Right kidney (tissue), 1 donor: ENCODE measurements around the gene NHERF2.

ENCODE experiments used
- DNase-seq: peaks from one replicate; pipeline ENCODE4 v3.0.0-alpha.2; 2016

NHERF2 gene

DNA sequence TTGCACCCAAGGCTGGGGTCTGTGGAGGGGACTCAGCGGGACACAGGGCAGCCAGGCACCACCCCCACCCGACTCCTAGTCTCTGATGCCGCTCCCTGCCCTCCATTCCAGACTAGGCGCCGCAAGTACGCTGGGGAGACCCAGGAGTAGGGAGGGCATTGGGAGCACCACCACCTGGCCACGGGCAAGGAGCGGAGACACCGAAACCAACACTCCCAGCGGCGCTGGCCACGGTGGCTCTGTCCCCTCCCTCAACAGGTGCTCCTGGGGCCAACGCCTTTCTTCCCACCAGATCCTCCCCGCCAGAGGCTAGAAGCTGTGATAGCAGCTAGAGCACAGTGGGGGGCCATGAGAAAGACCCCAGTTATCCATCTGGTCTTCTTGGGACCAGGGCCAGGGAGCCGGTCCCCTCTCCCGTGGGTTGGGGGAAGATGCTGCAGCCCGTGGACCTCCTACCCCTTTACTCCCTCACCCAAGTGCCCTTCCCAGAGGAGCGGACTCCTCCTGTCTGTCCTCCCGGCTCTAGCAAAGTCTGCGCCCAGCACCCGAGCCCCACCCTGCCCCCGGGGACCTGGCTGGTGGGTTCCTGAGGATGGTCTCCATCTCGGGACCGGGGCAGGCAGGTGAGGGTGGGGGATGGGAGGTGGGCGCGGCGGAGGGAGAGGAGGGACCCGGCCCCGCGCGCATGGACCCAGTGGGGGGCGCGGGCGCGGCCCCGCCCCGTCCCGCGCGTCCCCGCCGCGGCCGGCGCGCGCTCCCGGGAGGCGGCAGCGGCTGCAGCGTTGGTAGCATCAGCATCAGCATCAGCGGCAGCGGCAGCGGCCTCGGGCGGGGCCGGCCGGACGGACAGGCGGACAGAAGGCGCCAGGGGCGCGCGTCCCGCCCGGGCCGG, 37.2 kb upstream of the NHERF2 start, which contains the start of gene SYNGR3:
Gene SYNGR3, plus strand, starts transcription at position 762 of the 892 bp plus-strand sequence. CDS start 133 bp downstream, outside the sequence.
- no peak for DNase-seq

DNA sequence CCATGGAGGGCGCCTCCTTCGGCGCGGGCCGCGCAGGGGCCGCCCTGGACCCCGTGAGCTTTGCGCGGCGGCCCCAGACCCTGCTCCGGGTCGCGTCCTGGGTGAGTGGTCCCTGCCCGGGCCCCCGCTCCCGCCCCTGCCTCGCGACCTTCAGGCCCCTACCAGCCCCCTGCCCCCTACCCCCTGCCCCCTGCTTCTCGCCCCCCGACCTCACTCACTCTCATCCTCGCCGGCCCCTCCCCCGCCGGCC, 36.7 kb upstream of the NHERF2 start:
- no peak for DNase-seq

DNA sequence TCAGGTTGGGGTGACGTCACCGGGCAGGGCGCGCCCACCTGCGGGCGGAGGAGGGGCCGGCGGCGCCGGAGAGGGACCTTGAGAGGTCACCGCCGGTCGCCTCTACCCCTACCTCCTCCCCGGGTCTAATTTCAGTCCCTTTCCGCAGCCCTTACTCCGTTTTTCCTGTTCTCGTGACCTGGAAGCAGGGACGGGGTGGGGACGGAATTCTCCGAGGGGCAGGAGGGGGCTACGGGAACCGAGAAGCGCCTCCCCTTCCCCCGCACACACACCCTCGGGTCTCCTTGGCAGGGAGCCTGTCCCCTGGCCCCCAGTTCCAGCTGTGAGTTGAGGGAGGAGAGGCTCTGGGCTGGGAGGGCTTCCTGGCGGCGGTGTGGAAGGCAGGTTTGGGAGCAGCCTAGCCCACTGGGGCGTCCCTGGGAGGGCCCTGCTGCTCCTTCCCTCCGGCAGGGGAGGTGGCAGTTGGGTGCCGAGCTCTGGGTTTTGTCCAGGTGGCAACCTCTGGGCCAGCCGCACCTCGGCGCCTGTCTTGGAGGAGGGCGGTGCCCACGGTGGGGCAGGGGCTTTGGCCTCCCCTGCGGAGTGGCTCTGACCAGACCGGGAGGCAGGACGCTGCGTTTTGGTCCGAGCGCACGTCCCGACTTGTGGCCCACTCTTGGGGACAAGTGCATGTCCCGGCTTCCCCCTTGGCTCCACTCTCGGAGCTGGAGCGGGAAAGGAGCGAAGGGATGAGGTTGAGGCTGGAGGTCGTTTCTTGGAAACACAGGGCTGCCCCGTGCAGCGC, 36.2 kb upstream of the NHERF2 start:
- DNase-seq = peak; percentile 56

DNA sequence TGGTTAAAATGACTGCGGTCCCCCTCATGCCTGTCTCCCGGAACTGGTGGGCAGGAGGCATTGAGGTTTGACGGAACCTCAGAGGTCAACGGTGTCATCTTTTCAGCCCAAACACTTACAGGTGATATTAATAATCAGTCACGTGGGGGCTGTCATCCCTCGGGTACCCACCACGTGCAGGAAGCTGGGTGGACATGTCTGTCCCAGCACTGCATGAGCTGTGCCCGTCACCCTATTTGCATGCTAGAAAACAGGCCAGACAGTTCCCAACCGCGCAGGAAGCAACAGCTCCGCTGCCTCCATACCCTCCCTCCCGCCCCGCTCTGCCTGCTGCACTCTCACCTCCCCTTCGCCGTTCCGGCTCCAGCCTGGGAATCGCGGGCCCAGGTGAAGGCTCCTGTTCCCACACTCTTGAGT, 35.6 kb upstream of the NHERF2 start:
- DNase-seq = peak; percentile 48

DNA sequence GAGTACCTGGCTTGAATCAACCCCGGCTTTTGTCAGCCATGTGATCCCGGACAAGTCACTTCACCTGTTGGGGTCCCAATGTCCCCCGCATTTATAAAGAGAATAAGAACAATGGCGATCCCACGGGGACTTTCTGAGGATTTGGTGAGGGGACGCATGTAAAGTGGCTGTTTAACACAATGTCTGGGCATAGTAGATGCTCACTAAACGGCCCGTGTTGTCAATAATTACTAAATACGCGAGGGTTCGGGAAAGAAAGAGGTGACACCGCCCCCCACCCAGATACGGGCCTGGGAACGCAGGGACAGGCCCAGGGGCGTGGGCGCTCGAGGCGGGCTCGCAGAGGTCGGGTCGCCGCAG, 35.1 kb upstream of the NHERF2 start:
- no peak for DNase-seq

DNA sequence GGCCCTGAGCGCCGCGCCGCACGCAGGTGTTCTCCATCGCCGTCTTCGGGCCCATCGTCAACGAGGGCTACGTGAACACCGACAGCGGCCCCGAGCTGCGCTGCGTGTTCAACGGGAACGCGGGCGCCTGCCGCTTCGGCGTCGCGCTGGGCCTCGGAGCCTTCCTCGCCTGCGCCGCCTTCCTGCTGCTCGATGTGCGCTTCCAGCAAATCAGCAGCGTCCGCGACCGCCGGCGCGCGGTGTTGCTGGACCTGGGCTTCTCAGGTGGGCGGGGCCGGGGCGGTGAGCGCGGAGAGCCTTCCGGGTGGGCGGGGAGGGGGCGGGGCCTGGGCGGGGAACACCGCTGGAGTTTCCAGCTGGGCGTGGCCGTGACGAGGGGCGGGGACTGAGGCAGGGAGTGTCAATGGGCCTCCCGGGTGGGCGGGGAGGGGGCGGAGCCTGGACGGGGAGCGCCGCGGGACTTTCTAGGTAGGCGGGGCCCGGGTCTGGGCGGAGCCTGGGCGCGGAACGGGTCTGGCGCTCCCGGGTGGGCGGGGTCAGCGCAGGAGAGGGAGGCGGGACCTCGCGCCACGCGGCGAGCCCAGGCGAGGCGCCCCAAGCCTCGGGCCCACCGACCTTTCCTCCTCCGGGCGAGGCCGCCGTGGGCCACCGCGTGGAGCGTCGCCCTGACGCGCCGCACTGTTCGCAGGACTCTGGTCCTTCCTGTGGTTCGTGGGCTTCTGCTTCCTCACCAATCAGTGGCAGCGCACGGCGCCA, 34.6 kb upstream of the NHERF2 start:
- DNase-seq = peak; percentile 78

DNA sequence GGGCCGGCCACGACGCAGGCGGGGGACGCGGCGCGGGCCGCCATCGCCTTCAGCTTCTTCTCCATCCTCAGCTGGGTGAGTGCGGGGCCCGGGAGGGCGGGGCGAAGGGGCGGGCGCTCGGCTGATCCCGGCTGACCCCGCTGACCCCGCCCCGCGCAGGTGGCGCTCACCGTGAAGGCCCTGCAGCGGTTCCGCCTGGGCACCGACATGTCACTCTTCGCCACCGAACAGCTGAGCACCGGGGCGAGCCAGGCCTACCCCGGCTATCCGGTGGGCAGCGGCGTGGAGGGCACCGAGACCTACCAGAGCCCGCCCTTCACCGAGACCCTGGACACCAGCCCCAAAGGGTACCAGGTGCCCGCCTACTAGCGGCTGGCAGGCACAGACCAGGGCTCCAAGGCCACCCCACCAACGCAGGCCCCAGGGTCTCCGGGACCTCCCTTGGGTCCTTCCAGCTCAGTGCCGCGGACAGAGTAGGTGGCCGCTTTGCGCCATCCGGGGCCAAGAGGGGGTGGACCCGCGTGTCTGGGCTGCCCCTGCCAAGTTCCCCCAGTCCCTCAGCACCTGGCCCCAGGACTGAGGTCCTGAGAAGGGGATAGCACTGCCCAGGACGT, 33.9 kb upstream of the NHERF2 start:
- DNase-seq = peak; percentile 35

DNA sequence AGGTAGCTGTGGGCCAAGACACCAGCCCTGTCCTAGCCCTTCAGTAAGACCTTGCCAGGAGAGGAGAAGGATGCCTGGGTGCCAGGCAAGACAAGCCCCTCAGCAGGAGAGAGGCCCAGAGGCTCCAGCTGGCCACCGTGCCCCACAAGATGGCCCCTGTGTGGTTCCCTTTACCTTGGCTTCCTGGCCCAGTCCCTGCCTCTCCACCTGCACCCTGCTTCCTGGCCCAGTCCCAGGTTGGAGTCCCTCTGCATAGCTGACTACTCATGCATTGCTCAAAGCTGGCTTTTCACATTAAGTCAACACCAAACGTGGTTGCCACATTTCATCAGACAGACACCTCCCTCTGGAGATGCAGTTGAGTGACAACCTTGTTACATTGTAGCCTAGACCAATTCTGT, 33.0 kb upstream of the NHERF2 start:
- DNase-seq = peak; percentile 25

DNA sequence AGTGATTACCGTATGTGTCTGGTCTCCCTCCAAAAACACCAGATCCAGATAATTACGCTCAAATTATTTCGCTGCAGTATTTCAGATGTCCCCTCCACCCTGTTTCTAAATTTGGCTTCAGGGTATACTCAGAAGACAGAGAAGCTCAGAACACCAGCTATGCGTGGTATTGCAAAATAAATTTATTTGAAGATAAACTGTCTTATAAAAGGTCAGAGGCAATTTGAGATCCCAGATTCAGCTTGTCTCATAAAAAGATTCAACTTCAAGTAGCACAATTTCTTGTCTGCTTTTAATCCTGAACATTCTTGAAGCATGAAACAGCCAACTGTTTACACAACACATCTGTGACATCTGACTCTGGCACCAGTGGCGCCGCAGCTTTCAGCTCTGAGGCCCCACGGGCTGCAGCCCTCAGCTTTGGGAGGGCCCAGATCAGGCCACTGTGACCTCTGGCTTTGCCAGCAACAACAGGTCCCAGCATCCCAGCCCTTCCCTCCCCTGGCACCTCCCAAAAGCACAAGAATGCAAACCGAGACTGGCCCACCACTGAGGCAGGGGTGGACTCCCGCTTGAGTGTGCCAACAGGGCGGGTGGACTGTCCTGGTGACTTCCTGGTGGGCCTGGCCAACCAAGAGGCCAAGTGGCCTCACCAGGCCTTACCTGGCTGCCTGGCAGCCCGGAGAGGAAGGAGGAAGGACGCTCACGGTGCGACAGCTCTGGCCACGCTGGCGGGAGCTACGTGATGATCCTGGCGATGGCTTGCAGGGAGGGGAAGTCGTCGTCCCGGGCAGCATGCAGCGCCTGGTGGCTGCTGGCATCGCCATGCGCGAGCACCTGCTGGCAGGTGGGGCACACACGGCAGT, 29.0 kb upstream of the NHERF2 start:
- no peak for DNase-seq

DNA sequence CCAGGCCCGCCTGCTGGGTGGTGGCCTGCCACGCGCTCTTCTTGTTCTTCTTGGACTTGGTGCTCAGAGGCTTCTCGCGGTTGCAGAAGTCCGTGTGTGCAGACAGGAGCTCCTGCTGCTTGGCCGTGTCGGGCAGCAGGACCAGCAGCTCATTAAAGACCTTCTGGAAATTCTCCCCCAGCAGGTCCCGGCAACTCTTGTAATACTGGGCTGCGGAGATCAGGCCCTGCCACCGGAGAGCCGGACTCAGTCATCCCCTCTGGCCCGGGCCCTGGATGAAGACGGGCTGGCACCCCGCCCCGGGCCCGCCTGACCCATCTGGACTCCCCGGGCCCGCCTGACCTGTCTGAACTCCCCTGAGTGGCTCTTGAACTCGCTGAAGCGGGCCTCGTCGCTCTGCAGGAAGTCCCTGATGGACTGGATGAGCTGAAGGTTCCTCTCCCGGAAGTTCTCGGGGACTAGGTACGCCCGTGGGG, 28.3 kb upstream of the NHERF2 start:
- DNase-seq = no peak

DNA sequence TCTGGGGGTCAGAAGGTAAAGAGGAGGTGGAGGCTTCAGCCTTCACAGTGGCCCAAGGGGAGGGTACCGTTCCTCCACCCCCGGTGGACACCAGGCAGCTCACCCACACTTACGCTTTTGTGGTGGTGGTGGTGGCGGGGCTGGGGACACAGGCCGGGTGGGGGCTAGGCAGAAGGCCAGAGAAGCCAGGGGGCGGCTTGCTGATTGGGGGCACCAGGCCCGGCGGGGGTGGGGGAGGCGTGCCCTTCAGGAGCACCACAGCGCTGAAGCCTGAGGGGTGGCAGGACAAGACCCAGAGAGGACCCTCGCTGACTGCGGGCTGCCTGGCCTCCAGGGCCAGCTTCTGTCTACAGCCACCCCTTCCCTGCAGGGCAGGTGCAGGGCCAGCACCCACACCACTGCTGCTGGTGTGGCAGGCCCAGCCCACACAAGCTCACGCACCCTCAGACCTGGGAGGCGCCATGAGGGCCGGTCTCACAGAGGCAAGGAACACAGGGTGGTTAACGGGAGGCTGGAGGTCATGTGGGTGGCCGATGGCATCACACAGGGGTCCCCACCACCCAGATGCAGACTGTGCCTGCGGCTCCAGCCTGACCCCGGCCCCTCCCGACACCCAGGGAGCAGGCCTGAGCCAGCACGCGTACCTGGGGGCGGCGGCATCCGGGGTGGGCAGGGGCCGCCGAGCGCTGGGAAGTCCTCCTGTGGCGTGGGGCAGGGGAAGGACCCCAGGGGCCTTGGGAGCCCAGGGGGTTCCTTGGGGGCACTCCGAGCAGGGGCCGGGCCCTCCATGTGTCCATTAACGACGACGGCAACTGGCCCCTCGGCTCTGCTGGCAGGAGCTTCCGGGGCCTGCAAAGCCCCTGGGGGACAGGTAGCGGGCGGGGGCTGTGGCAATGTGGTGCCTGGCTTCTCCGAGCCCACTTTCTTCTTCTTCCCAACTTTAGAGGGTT, 27.6 kb upstream of the NHERF2 start:
- no peak for DNase-seq

DNA sequence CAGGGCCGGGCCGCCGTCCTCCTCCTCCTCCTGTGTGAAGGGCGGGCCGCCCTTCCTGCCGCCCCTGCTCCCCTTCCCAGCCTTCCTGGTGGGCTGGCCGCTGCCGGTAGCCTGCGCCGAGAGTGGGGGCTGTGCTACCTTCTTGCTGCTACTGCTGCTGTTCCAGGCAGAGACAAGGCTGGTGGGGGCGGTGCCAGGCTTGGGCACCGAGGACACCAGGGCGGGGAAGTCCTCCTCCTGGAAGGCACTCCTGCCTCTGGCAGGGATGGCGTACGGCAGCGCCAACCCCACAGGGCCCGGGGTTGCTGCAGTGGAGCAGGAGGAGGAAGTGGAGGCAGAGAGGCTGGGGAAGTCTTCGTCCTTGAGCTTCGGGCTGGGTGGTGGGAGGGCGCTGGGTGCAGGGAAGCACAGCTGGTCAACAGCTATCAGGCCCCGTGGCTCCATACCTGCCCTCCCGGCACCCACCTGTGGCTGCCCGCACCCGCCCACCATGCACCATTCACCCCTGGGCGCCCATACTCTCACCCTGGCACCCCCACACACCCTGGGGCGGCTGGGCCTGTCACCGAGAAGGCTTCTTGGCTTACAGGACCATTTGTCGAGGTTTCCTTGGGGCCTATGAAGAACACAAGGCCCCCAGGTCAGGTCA, 26.7 kb upstream of the NHERF2 start:
- DNase-seq = no peak

DNA sequence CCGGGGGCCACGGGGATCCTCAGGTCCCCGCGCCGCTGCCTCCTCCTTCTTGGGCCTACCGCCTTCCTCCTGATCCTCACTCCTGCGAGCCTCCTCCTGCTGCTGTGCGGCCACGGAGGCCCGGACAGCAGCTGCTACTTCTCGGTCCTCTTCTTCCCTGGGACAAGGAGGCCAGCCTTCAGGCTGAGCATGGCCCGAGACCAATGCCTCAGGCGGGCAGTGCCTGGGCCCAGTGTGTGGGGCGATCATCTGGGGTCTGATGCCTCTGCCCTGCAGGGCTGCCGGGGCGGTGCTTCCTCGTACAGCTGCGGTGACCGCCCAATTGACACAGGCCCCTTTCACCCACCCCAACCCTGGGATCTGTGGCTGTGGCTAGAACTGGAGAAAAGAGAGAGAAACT, 25.7 kb upstream of the NHERF2 start:
- no peak for DNase-seq

DNA sequence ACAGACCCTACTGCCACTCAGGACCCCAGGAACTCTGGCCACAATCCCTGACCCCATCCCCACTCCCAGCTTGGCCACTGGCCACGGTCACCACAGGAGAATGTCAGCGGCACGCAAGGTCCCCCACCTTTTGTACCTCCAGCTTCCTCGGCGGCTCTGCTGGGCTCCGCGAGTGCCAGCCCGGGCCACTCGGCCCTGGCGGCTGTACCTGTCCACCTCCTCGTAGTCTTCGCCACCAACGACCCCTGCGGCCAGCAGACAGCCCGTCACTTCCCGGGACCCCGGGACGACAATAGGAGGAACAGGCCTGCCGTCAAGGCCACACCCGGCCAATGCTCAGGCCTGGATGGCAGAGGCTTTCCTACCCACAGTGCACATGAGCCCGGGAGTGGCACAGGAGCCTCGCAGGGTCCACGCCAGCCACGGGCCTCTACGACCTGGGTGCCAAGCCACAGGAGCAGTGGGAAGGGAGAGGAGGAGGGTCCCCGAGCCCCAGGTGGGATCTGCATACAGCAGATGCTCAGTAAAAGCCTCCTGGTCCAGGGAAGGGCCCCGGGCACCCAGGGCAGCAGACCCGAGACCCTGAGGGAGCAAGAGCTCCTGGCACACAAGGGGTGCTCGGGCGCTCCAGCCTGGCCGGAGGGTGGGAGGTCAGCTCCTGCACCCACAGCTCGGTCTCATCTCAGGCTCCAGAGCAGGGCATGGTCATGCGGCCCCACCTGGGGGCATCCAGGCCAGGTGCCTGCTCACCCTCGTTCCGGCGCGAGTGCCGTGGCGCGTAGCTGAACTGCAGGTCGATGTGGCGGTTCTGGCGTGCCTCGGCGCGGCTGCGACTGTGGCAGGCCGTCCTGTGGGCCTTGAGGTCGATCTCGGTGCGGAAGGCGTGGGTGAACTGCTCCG, 25.0 kb upstream of the NHERF2 start:
- no peak for DNase-seq

DNA sequence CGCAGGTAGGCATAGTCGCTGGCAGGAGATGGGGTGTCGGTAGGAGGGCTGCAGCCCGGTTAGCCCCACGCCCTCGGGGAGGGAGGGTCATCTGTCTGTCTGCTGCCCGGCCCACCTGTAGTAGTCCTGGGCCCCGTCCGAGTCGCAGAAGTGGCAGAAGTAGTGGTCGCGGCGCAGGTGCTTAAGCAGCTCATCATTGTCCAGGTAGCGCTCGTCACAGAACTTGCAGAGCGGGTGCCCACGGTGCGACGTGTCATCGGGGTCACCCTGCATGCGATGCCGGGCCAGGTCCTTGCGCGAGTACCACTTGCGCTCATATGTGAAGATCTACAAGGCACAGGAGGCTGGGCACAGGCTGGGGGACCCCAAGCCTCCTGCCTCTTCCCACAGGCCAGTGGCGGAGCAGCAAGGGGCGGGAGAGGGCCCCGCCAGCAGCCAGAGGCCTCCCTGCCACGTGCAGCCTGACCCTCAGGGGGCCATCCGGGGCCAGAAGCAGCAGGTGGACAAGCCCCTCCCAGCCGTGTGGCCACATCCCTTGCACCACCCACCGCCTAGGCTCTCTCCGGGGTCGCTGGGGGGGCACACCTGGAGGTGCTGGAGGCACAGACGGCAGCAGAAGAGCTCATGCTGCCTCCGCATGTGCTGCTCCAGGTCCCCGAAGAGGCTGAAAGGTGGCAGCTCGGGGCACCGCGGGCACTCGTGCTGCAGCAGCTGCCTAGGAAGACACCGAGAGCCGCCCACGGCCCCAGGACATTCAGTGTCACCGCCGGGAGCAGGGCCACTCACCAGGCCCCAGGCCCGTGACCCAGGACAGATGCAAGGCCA, 24.1 kb upstream of the NHERF2 start:
- DNase-seq = no peak

DNA sequence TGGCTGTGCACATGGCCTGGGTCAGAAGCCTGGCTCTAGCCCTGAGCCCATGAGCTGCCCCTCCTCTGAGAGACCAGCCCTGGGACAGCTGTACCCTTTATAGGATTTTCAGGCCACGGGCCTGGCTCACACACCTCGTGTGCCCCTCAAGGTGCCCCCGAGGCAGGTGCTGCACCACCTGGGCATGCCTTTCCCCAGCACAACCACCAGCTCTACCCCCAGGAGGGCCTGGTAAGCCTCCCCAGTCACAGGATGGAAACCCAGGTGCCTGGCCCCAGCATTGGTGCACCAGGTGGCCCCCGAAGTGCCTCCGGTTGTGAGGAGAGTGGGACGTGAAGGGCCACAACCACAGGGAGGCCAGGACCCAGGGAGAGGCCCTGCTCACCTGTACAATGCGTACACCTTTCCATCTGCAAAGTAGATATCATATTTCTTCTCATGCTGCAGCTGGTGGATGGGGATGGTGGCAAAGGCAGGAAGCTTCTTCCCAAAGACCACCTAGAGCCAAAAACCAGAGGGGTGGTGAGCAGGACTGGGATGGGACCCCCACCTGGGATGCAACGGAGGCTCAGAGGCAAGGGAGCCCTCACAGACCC, 23.4 kb upstream of the NHERF2 start:
- no peak for DNase-seq
